ENCODE results near the gene GTPBP1. TPM values are rescaled to one million over a fixed set of nuclear protein-coding genes. Genes with fewer than 3 reads are reported as not detected.
A peak's percentile ranks its signal among the peaks of the same experiment; 100 is the strongest.

Gene GTPBP1
- total RNA-seq, 2 experiments from 2014 or later = 51.1 to 95.0 TPM

GRCh38 chr22:38698407-38699094 lies 7.2 kb upstream of the GTPBP1 start:
- Histone ChIP-seq H2AFZ (ENCODE audit: low read length) (no peak overlapping the region), H4K20me1 (ENCODE audit: insufficient read depth, low read length) (peaks cover 8% of the 10 kb centered on the region; the same call in 1 of the 2 replicates), H3K4me2 (ENCODE audit: low read length) (peak overlapping the region; percentile 95), H3K36me3 (ENCODE audit: insufficient read depth, low read length) (peaks cover 52% of the 10 kb centered on the region), H3K4me1 (ENCODE audit: insufficient read depth, low read length, poor library complexity, severe bottlenecking) (peaks cover 56% of the 10 kb centered on the region), H3K79me2 (ENCODE audit: insufficient read depth, low read depth, low read length) (peaks cover 37% of the 10 kb centered on the region), H3K9me3 (ENCODE audit: low read length) (no peaks in the 10 kb centered on the region), H3K4me3 (ENCODE audit: low read depth, low read length, poor library complexity, severe bottlenecking) (peak overlapping the region; percentile 91), H3K9me2 (ENCODE audit: insufficient read depth, low read length) (no peaks in the 10 kb centered on the region), H3K27ac (ENCODE audit: low read depth, low read length, poor library complexity, severe bottlenecking) (no peak overlapping the region)
- DNase-seq (ENCODE audit: low spot score) = no peak
- ChIA-PET CTCF (ENCODE audit: unreplicated experiment) (interaction anchor here (1.4 kb wide), 1 partner anchor 17 kb away, joined by 6 read pairs; the partner anchor contains the start of gene TOMM22), POLR2A (interaction anchor here (0.5 to 4.7 kb wide), 5 partner anchors 9 to 493 kb away, joined by 3 to 18 read pairs (median 4); partner anchors contain the start of gene TOMM22)
- no TSS peak for BruUV-seq (replicated peaks)
- no peak for TF ChIP-seq CTCF (conservative IDR thresholded peaks at IDR 0.05; ENCODE audit: low read length)
- no peak for TF ChIP-seq EZH2phosphoT487 (IDR thresholded peaks at IDR 0.05; ENCODE audit: borderline replicate concordance, low read depth, low read length)
- intact Hi-C loops (cut with micrococcal nuclease; ENCODE audit: unreplicated experiment) = no loop called here

GRCh38 chr22:38699143-38699542 lies 6.6 kb upstream of the GTPBP1 start:
- BruUV-seq (replicated peaks) = no TSS peak
- Histone ChIP-seq H3K4me3 (ENCODE audit: low read depth, low read length, poor library complexity, severe bottlenecking) (peak overlapping the region; percentile 91), H3K4me1 (ENCODE audit: insufficient read depth, low read length, poor library complexity, severe bottlenecking) (peaks cover 61% of the 10 kb centered on the region), H4K20me1 (ENCODE audit: insufficient read depth, low read length) (peaks cover 8% of the 10 kb centered on the region; the same call in 1 of the 2 replicates), H3K79me2 (ENCODE audit: insufficient read depth, low read depth, low read length) (peaks cover 37% of the 10 kb centered on the region), H3K27ac (ENCODE audit: low read depth, low read length, poor library complexity, severe bottlenecking) (no peak overlapping the region), H2AFZ (ENCODE audit: low read length) (no peak overlapping the region), H3K4me2 (ENCODE audit: low read length) (peak overlapping the region; percentile 95), H3K9me2 (ENCODE audit: insufficient read depth, low read length) (no peaks in the 10 kb centered on the region), H3K36me3 (ENCODE audit: insufficient read depth, low read length) (peaks cover 46% of the 10 kb centered on the region), H3K9me3 (ENCODE audit: low read length) (no peaks in the 10 kb centered on the region)
- POLR2A ChIA-PET = interaction anchor here (1.0 to 4.7 kb wide), 4 partner anchors 9 to 193 kb away, joined by 3 to 18 read pairs (median 4); partner anchors contain the start of gene TOMM22
- intact Hi-C loops (cut with micrococcal nuclease; ENCODE audit: unreplicated experiment) = no loop called here
- TF ChIP-seq EZH2phosphoT487 (IDR thresholded peaks at IDR 0.05; ENCODE audit: borderline replicate concordance, low read depth, low read length) (no peak), CTCF (conservative IDR thresholded peaks at IDR 0.05; ENCODE audit: low read length) (no peak)
- CTCF ChIA-PET (ENCODE audit: unreplicated experiment) = interaction anchor here (1.4 kb wide), 1 partner anchor 17 kb away, joined by 6 read pairs; the partner anchor contains the start of gene TOMM22
- DNase-seq (ENCODE audit: low spot score) = peak; percentile 15
